OCI-LY1 (cell line): ENCODE data around the gene GRIN3B.

ENCODE experiments used
- H2AFZ ChIP-seq: fragments of 200-600 bp; sonication (generic), shearing (Covaris generic); 2 replicates; pipeline ENCODE4 v1.6.0; 2014; ENCODE audit warnings: antibody characterized with exemption, mild to moderate bottlenecking, low read length
- H3F3A ChIP-seq: fragments of 200-600 bp; sonication (generic), shearing (Covaris generic); 2 replicates; pipeline ENCODE4 v1.6.0; 2014; ENCODE audit warnings: mild to moderate bottlenecking, antibody characterized with exemption, low read length, moderate library complexity; ENCODE audit not compliant: insufficient read depth
- H3K27ac ChIP-seq: fragments of 200-600 bp; sonication (generic); 2 replicates; pipeline ENCODE4 v1.5.1; 2014; ENCODE audit warnings: low read length, mixed run types, mild to moderate bottlenecking, low read depth; ENCODE audit not compliant: poor library complexity, severe bottlenecking
- H3K27me3 ChIP-seq: fragments of 200-600 bp; sonication (generic); 2 replicates; pipeline ENCODE4 v1.6.0; 2014; ENCODE audit warnings: antibody characterized with exemption, mild to moderate bottlenecking, low read length, moderate library complexity; ENCODE audit not compliant: insufficient read depth
- H3K36me3 ChIP-seq: fragments of 200-600 bp; sonication (generic); 2 replicates; pipeline ENCODE4 v1.6.1; 2014; ENCODE audit warnings: mild to moderate bottlenecking, antibody characterized with exemption, low read length, moderate library complexity, mixed read lengths; ENCODE audit not compliant: insufficient read depth
- H3K4me1 ChIP-seq: fragments of 200-600 bp; sonication (generic); 2 replicates; pipeline ENCODE4 v1.5.1; 2014; ENCODE audit warnings: mild to moderate bottlenecking, low read length, moderate library complexity; ENCODE audit not compliant: insufficient read depth, severe bottlenecking
- H3K4me2 ChIP-seq: fragments of 200-600 bp; sonication (generic), shearing (Covaris generic); 2 replicates; pipeline ENCODE4 v1.6.1; 2014; ENCODE audit warnings: low read length
- H3K4me3 ChIP-seq: fragments of 200-600 bp; sonication (generic); 2 replicates; pipeline ENCODE4 v1.5.1; 2014; ENCODE audit warnings: low read length, low read depth, mild to moderate bottlenecking, mixed read lengths; ENCODE audit not compliant: poor library complexity, severe bottlenecking
- H3K79me2 ChIP-seq: fragments of 200-600 bp; shearing (Covaris generic); 2 replicates; pipeline ENCODE4 v1.6.1; 2016; ENCODE audit warnings: mixed run types, low read length, mixed read lengths; ENCODE audit not compliant: insufficient read depth
- H3K9ac ChIP-seq: fragments of 200-600 bp; sonication (generic), shearing (Covaris generic); 2 replicates; pipeline ENCODE4 v1.6.1; 2014; ENCODE audit warnings: mild to moderate bottlenecking, low read length, mixed read lengths
- H3K9me2 ChIP-seq: fragments of 200-600 bp; sonication (generic), shearing (Covaris generic); 2 replicates; pipeline ENCODE4 v1.6.1; 2014; ENCODE audit warnings: low read depth, mild to moderate bottlenecking, low read length, mixed read lengths
- H3K9me3 ChIP-seq: fragments of 200-600 bp; shearing (Covaris generic); 2 replicates; pipeline ENCODE4 v1.6.1; 2014; ENCODE audit warnings: low read length, mixed read lengths
- H4K20me1 ChIP-seq: fragments of 200-600 bp; sonication (generic), shearing (Covaris generic); 2 replicates; pipeline ENCODE4 v1.6.0; 2016; ENCODE audit warnings: mild to moderate bottlenecking, low read length; ENCODE audit not compliant: insufficient read depth
- EZH2 ChIP-seq: fragments of 200-600 bp; sonication (generic), shearing (Covaris generic); IDR thresholded peaks from 2 replicates; pipeline ENCODE4 v1.8.0; 2017; ENCODE audit warnings: borderline replicate concordance, mixed run types, mild to moderate bottlenecking, antibody characterized with exemption, low read length, moderate library complexity, mixed read lengths
- TF ChIP-seq, protein P1 (sequence below): fragments of 200-600 bp; sonication (generic), shearing (Covaris generic); IDR thresholded peaks from 2 replicates; pipeline ENCODE4 v1.5.1; 2017; ENCODE audit warnings: mild to moderate bottlenecking, antibody characterized with exemption, low read length, moderate library complexity, mixed read lengths

GRIN3B gene

DNA sequence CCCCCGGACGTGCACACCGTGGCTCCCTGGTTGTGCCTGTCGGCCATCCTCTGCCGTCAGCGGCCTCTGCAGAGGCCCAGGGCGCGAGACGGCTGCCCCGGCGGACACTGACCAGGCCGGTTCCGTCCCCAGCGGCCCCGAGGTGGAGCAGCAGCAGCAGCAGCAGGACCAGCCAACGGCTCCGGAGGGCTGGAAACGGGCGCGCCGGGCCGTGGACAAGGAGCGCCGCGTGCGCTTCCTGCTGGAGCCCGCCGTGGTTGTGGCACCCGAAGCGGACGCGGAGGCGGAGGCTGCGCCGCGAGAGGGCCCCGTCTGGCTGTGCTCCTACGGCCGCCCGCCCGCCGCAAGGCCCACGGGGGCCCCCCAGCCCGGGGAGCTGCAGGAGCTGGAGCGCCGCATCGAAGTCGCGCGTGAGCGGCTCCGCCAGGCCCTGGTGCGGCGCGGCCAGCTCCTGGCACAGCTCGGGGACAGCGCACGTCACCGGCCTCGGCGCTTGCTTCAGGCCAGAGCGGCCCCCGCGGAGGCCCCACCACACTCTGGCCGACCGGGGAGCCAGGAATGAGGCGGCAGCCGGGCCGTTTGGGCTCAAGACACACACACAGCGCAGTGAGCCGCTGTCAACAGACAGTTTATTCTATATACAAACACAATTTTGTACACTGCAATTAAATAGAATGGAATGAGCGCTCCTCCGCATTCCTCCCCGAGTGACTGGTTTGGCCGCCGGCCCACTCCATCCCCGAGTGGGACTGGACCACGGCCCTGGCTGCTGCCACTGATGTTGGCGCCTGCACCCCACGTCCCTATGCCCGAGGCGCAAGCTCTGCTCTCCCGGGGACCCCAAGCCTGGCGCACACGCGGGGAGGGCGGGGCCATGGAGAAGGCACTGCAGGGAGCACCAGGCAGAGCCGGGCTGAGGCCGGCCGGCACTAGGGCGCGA, 9.1 kb downstream of the GRIN3B start:
- H3F3A ChIP-seq = no peaks in the 10 kb centered on the region
- no peak overlapping the region for H2AFZ ChIP-seq
- no peaks in the 10 kb centered on the region for H4K20me1 ChIP-seq
- H3K4me3 ChIP-seq = no peak overlapping the region
- no peaks in the 10 kb centered on the region for H3K27me3 ChIP-seq
- H3K9me3 ChIP-seq = no peaks in the 10 kb centered on the region
- no peaks in the 10 kb centered on the region for H3K9me2 ChIP-seq
- no peak overlapping the region for H3K9ac ChIP-seq
- no peak overlapping the region for H3K4me2 ChIP-seq
- no peaks in the 10 kb centered on the region for H3K4me1 ChIP-seq
- TF ChIP-seq EZH2 = no peak
- TF ChIP-seq, protein P1, sequence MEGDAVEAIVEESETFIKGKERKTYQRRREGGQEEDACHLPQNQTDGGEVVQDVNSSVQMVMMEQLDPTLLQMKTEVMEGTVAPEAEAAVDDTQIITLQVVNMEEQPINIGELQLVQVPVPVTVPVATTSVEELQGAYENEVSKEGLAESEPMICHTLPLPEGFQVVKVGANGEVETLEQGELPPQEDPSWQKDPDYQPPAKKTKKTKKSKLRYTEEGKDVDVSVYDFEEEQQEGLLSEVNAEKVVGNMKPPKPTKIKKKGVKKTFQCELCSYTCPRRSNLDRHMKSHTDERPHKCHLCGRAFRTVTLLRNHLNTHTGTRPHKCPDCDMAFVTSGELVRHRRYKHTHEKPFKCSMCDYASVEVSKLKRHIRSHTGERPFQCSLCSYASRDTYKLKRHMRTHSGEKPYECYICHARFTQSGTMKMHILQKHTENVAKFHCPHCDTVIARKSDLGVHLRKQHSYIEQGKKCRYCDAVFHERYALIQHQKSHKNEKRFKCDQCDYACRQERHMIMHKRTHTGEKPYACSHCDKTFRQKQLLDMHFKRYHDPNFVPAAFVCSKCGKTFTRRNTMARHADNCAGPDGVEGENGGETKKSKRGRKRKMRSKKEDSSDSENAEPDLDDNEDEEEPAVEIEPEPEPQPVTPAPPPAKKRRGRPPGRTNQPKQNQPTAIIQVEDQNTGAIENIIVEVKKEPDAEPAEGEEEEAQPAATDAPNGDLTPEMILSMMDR = no peak
- H3K79me2 ChIP-seq = no peaks in the 10 kb centered on the region
- no peak overlapping the region for H3K27ac ChIP-seq
- H3K36me3 ChIP-seq = peaks cover 56% of the 10 kb centered on the region

- no peak overlapping the region for H2AFZ ChIP-seq
- H3K27me3 ChIP-seq = no peaks in the 10 kb centered on the region
- H3F3A ChIP-seq = no peaks in the 10 kb centered on the region
- H3K4me2 ChIP-seq = no peak overlapping the region
- TF ChIP-seq, protein P1 = no peak
- TF ChIP-seq EZH2 = no peak
- H3K9me2 ChIP-seq = no peaks in the 10 kb centered on the region
- no peak overlapping the region for H3K9ac ChIP-seq
- no peaks in the 10 kb centered on the region for H3K9me3 ChIP-seq
- H3K36me3 ChIP-seq = peaks cover 64% of the 10 kb centered on the region
- no peak overlapping the region for H3K27ac ChIP-seq
- no peak overlapping the region for H3K4me3 ChIP-seq
- H3K4me1 ChIP-seq = no peaks in the 10 kb centered on the region
- peaks cover 1% of the 10 kb centered on the region; the same call in 1 of the 2 replicates for H3K79me2 ChIP-seq
- no peaks in the 10 kb centered on the region for H4K20me1 ChIP-seq
Measured at GRCh38 chr19:1009981-1010538, 9.8 kb downstream of the GRIN3B start.

- H3K9me3 ChIP-seq = no peaks in the 10 kb centered on the region
- no peak overlapping the region for H3K4me3 ChIP-seq
- TF ChIP-seq, protein P1 = no peak
- no peak for TF ChIP-seq EZH2
- no peaks in the 10 kb centered on the region for H3K9me2 ChIP-seq
- peaks cover 9% of the 10 kb centered on the region for H3K79me2 ChIP-seq
- H3F3A ChIP-seq = no peaks in the 10 kb centered on the region
- no peaks in the 10 kb centered on the region for H3K27me3 ChIP-seq
- H3K4me2 ChIP-seq = no peak overlapping the region
- no peak overlapping the region for H2AFZ ChIP-seq
- H3K4me1 ChIP-seq = peaks cover 7% of the 10 kb centered on the region
- no peaks in the 10 kb centered on the region for H4K20me1 ChIP-seq
- H3K9ac ChIP-seq = no peak overlapping the region
- H3K36me3 ChIP-seq = peaks cover 69% of the 10 kb centered on the region
- H3K27ac ChIP-seq = no peak overlapping the region
Measured at GRCh38 chr19:1010586-1011510, 10.6 kb downstream of the GRIN3B start.
